Activated CD4-positive, CD25-positive, alpha-beta regulatory T cell (primary cell): ENCODE results near the gene UHRF1.
"Not testable (repeated sequence)": the region's sequence is repeated elsewhere in the genome, so short reads cannot be mapped to it uniquely, and the experiment has no call there.

ENCODE experiments used
- DNase-seq, 4 experiments: peaks; one replicate each; lab custom pipeline; 2025; lab: John Stamatoyannopoulos, UW

The UHRF1 gene

GRCh38 chr19:4937060-4937459 is 27.8 kb downstream of the UHRF1 start:
- no peak for DNase-seq

GRCh38 chr19:4938461-4938860 is 29.2 kb downstream of the UHRF1 start:
- not testable (repeated sequence) for DNase-seq

- no peak for DNase-seq
These were observed 30.2 kb downstream of the UHRF1 start for GRCh38 chr19:4939466-4939865.

GRCh38 chr19:4941638-4942169 is 32.4 kb downstream of the UHRF1 start:
- not testable (repeated sequence) for DNase-seq

- DNase-seq, result not testable (repeated sequence)
These were observed 41.3 kb downstream of the UHRF1 start for GRCh38 chr19:4950650-4951049.

- no peak for DNase-seq
These were observed 42.4 kb downstream of the UHRF1 start for GRCh38 chr19:4951656-4952055.

- no peak for DNase-seq
These were observed 43.6 kb downstream of the UHRF1 start for GRCh38 chr19:4952945-4953344.

- DNase-seq, result not testable (repeated sequence)
These were observed 45.2 kb downstream of the UHRF1 start for GRCh38 chr19:4954320-4955149.

GRCh38 chr19:4955274-4955673 is 46.0 kb downstream of the UHRF1 start:
- DNase-seq, result no peak

- no peak for DNase-seq
These were observed 48.7 kb downstream of the UHRF1 start for GRCh38 chr19:4957981-4958380.

GRCh38 chr19:4962085-4962619 is 52.9 kb downstream of the UHRF1 start:
- DNase-seq, result no peak

GRCh38 chr19:4965061-4965460 is 55.8 kb downstream of the UHRF1 start:
- DNase-seq, result no peak

- DNase-seq, result no peak
These were observed 57.3 kb downstream of the UHRF1 start for GRCh38 chr19:4966591-4966990.

- no peak for DNase-seq
These were observed 58.6 kb downstream of the UHRF1 start for GRCh38 chr19:4967738-4968461.

- DNase-seq, result peak; percentile 97 to 100 (median 98)
These were observed 59.4 kb downstream of the UHRF1 start, which contains the start of gene KDM4B for GRCh38 chr19:4968462-4969291. Gene KDM4B, plus strand, starts transcription at chr19:4969113. Its CDS starts 63,778 bp downstream, at chr19:5032891.

- DNase-seq, result no peak
These were observed 60.0 kb downstream of the UHRF1 start for GRCh38 chr19:4969292-4969771.

GRCh38 chr19:4969772-4970531 is 60.7 kb downstream of the UHRF1 start:
- DNase-seq, result no peak

- DNase-seq, result no peak
These were observed 61.5 kb downstream of the UHRF1 start for GRCh38 chr19:4970558-4971423.

GRCh38 chr19:4971424-4971793 is 62.1 kb downstream of the UHRF1 start:
- DNase-seq, result peak in 1 of 4 experiments; percentile 9
